22Rv1 (cell line): Measurements from ENCODE around the gene RNLS.

Source experiments
- H3K27ac ChIP-seq: fragments of 450-650 bp; 2 replicates; pipeline ENCODE4 v1.5.1; 2017
- CTCF ChIP-seq: fragments of 450-650 bp; IDR thresholded peaks from 2 replicates; pipeline ENCODE4 v1.5.1; 2017; ENCODE audit warnings: mild to moderate bottlenecking
- ZFX ChIP-seq: fragments of 450-650 bp; IDR thresholded peaks from 2 replicates; pipeline ENCODE4 v1.6.1; 2017; ENCODE audit warnings: antibody characterized with exemption, borderline replicate concordance

RNLS gene

GRCh38 chr10:88433565-88434186, 149.4 kb downstream of the RNLS start:
- TF ChIP-seq CTCF (no peak), ZFX (no peak)
- no peak overlapping the region for H3K27ac ChIP-seq

GRCh38 chr10:88431103-88431502, 152.0 kb downstream of the RNLS start:
- TF ChIP-seq ZFX (no peak), CTCF (no peak)
- no peak overlapping the region for H3K27ac ChIP-seq

- no peak overlapping the region for H3K27ac ChIP-seq
- TF ChIP-seq CTCF (no peak), ZFX (no peak)
Measured at GRCh38 chr10:88428976-88429375, 154.1 kb downstream of the RNLS start.

- no peak for TF ChIP-seq CTCF
- no peak for TF ChIP-seq ZFX
- H3K27ac ChIP-seq = no peak overlapping the region
Measured at GRCh38 chr10:88428442-88428841, 154.7 kb downstream of the RNLS start.

GRCh38 chr10:88427024-88427423, 156.1 kb downstream of the RNLS start:
- H3K27ac ChIP-seq = no peak overlapping the region
- TF ChIP-seq ZFX = no peak
- no peak for TF ChIP-seq CTCF

GRCh38 chr10:88424881-88425280, 158.2 kb downstream of the RNLS start:
- TF ChIP-seq CTCF = no peak
- no peak for TF ChIP-seq ZFX
- H3K27ac ChIP-seq = no peak overlapping the region

GRCh38 chr10:88423732-88424131, 159.4 kb downstream of the RNLS start:
- TF ChIP-seq ZFX = no peak
- no peak for TF ChIP-seq CTCF
- H3K27ac ChIP-seq = no peak overlapping the region
